GM12892 (cell line): ENCODE data around the gene FXYD6.

ENCODE experiments used
- DNase-seq: peaks from one replicate; pipeline ENCODE4 v3.0.0; 2011; ENCODE audit not compliant: insufficient read length
- FAIRE-seq: peaks from 2 replicates; lab custom pipeline; 2011; peaks lifted over from hg19 to GRCh38; lab: Jason Lieb, UNC
- POLR2A ChIP-seq: IDR thresholded peaks from 2 replicates; pipeline ENCODE4 v1.6.1; 2011; ENCODE audit warnings: low read depth, low read length, control low read depth
- POLR2AphosphoS5 ChIP-seq: IDR thresholded peaks from 2 replicates; pipeline ENCODE4 v1.6.1; 2011; ENCODE audit warnings: low read depth, low read length, control low read depth
- TAF1 ChIP-seq: IDR thresholded peaks from 2 replicates; pipeline ENCODE4 v1.6.1; 2011; ENCODE audit warnings: low read depth, mild to moderate bottlenecking, control low read depth, low read length, borderline replicate concordance

FXYD6 gene

GRCh38 chr11:117878939-117879475, 2.5 kb upstream of the FXYD6 start:
- TF ChIP-seq TAF1 (no peak), POLR2AphosphoS5 (no peak), POLR2A (no peak)
- DNase-seq (no peak), FAIRE-seq (no peak)

- no peak for DNase-seq
- no peak for FAIRE-seq
- TF ChIP-seq POLR2A (no peak), TAF1 (no peak)
Observed at GRCh38 chr11:117878314-117878938, 2.0 kb upstream of the FXYD6 start.

- DNase-seq (no peak), FAIRE-seq (no peak)
- TF ChIP-seq POLR2AphosphoS5 (no peak), POLR2A (no peak), TAF1 (no peak)
Observed at GRCh38 chr11:117877120-117877784, 794 bp upstream of the FXYD6 start.

- no peak for DNase-seq
- TF ChIP-seq POLR2AphosphoS5 (no peak), POLR2A (no peak), TAF1 (no peak)
- no peak for FAIRE-seq
Observed at GRCh38 chr11:117876059-117876340, 458 bp downstream of the FXYD6 start.

GRCh38 chr11:117875382-117876058, 938 bp downstream of the FXYD6 start:
- DNase-seq = no peak
- no peak for FAIRE-seq
- no peak for TF ChIP-seq POLR2AphosphoS5
- TF ChIP-seq POLR2A = no peak
- TF ChIP-seq TAF1 = no peak

GRCh38 chr11:117874910-117875381, 1.5 kb downstream of the FXYD6 start:
- FAIRE-seq = peak; percentile 75

GRCh38 chr11:117874253-117874909, 2.1 kb downstream of the FXYD6 start:
- TF ChIP-seq POLR2A (no peak), TAF1 (no peak), POLR2AphosphoS5 (no peak)
- FAIRE-seq (no peak), DNase-seq (no peak)

More at GRCh38 chr11:117874910-117875381, 1.5 kb downstream of the FXYD6 start:
- no peak for DNase-seq
- TF ChIP-seq POLR2A (no peak), TAF1 (no peak), POLR2AphosphoS5 (no peak)

- no peak for DNase-seq
- FAIRE-seq = no peak
- no peak for TF ChIP-seq POLR2A
- no peak for TF ChIP-seq TAF1
- no peak for TF ChIP-seq POLR2AphosphoS5
Observed at GRCh38 chr11:117873828-117874125, 2.7 kb downstream of the FXYD6 start.

- FAIRE-seq (no peak), DNase-seq (no peak)
- TF ChIP-seq POLR2AphosphoS5 = no peak
- TF ChIP-seq POLR2A = no peak
- TF ChIP-seq TAF1 = no peak
Observed at GRCh38 chr11:117872975-117873827, 3.3 kb downstream of the FXYD6 start.

GRCh38 chr11:117872420-117872961, 4.0 kb downstream of the FXYD6 start:
- DNase-seq (no peak), FAIRE-seq (no peak)
- TF ChIP-seq POLR2AphosphoS5 (no peak), TAF1 (no peak), POLR2A (no peak)
